ENCODE results near the gene DENND1A.

DNA sequence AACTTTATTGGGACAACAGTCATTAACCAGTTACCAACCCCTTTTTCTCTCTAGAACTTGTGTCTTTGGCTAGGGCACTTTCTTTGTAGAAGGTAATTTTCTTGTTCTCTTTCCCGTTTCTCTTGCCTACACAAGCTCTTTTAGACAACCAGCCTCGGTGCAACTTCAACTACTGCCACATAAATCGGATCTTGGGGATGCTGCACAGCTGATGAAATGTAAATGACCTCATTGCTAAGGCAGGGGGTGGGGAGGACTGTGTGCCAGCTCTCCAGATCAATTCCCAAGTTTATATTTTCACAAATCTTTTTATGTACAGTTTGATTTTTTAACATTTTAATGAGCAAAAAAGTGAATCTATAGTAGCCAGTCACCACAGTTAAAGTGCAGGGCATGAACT, 157.6 kb downstream of the DENND1A start:
- TF ChIP-seq, protein P1, sequence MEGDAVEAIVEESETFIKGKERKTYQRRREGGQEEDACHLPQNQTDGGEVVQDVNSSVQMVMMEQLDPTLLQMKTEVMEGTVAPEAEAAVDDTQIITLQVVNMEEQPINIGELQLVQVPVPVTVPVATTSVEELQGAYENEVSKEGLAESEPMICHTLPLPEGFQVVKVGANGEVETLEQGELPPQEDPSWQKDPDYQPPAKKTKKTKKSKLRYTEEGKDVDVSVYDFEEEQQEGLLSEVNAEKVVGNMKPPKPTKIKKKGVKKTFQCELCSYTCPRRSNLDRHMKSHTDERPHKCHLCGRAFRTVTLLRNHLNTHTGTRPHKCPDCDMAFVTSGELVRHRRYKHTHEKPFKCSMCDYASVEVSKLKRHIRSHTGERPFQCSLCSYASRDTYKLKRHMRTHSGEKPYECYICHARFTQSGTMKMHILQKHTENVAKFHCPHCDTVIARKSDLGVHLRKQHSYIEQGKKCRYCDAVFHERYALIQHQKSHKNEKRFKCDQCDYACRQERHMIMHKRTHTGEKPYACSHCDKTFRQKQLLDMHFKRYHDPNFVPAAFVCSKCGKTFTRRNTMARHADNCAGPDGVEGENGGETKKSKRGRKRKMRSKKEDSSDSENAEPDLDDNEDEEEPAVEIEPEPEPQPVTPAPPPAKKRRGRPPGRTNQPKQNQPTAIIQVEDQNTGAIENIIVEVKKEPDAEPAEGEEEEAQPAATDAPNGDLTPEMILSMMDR (IDR thresholded peaks at IDR 0.05), result no peak
- no peak for TF ChIP-seq RFX5 (IDR thresholded peaks at IDR 0.05)
- TF ChIP-seq JUN (IDR thresholded peaks at IDR 0.05), result no peak
- TF ChIP-seq SMC3 (IDR thresholded peaks at IDR 0.05), result no peak
- TF ChIP-seq, protein P2, sequence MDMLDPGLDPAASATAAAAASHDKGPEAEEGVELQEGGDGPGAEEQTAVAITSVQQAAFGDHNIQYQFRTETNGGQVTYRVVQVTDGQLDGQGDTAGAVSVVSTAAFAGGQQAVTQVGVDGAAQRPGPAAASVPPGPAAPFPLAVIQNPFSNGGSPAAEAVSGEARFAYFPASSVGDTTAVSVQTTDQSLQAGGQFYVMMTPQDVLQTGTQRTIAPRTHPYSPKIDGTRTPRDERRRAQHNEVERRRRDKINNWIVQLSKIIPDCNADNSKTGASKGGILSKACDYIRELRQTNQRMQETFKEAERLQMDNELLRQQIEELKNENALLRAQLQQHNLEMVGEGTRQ (IDR thresholded peaks at IDR 0.05), result no peak
- no peak for TF ChIP-seq CHD2 (IDR thresholded peaks at IDR 0.05; ENCODE audit: low read length, partially characterized antibody)
- no peak for TF ChIP-seq PHF8 (IDR thresholded peaks at IDR 0.05; ENCODE audit: borderline replicate concordance, low read depth)
- TF ChIP-seq CEBPB (IDR thresholded peaks at IDR 0.05), result no peak
